GM18909 (cell line): Measurements from ENCODE around the gene TSPAN18.

Experiments used
- ATAC-seq: cut with Tn5 transposase; IDR thresholded peaks from one replicate; pipeline ENCODE4 v1.9.1; 2021; ENCODE audit warnings: mild to moderate bottlenecking; ENCODE audit not compliant: unreplicated experiment, poor library complexity

TSPAN18 gene

GRCh38 chr11:44755556-44756523 lies 29.1 kb downstream of the TSPAN18 start:
- ATAC-seq, result no peak

- no peak for ATAC-seq
These were observed 32.2 kb downstream of the TSPAN18 start for GRCh38 chr11:44758983-44759382.

GRCh38 chr11:44759743-44760476 lies 33.1 kb downstream of the TSPAN18 start:
- ATAC-seq, result no peak

GRCh38 chr11:44760477-44760872 lies 33.7 kb downstream of the TSPAN18 start:
- no peak for ATAC-seq

GRCh38 chr11:44760917-44761550 lies 34.3 kb downstream of the TSPAN18 start:
- ATAC-seq, result no peak

- ATAC-seq, result no peak
These were observed 34.8 kb downstream of the TSPAN18 start for GRCh38 chr11:44761551-44761961.

GRCh38 chr11:44763121-44763820 lies 36.5 kb downstream of the TSPAN18 start:
- ATAC-seq, result no peak

GRCh38 chr11:44764583-44764982 lies 37.8 kb downstream of the TSPAN18 start:
- no peak for ATAC-seq

GRCh38 chr11:44765026-44765595 lies 38.3 kb downstream of the TSPAN18 start:
- ATAC-seq, result no peak

GRCh38 chr11:44765676-44766075 lies 38.9 kb downstream of the TSPAN18 start:
- no peak for ATAC-seq

- no peak for ATAC-seq
These were observed 39.6 kb downstream of the TSPAN18 start for GRCh38 chr11:44766112-44766971.

GRCh38 chr11:44766972-44767278 lies 40.2 kb downstream of the TSPAN18 start:
- no peak for ATAC-seq

- ATAC-seq, result no peak
These were observed 40.7 kb downstream of the TSPAN18 start for GRCh38 chr11:44767421-44767820.

- no peak for ATAC-seq
These were observed 43.6 kb downstream of the TSPAN18 start for GRCh38 chr11:44770401-44770800.

- no peak for ATAC-seq
These were observed 44.5 kb downstream of the TSPAN18 start for GRCh38 chr11:44771252-44771734.

GRCh38 chr11:44771841-44772240 lies 45.1 kb downstream of the TSPAN18 start:
- ATAC-seq, result no peak

- ATAC-seq, result no peak
These were observed 46.7 kb downstream of the TSPAN18 start for GRCh38 chr11:44773351-44773965.

GRCh38 chr11:44774108-44774507 lies 47.3 kb downstream of the TSPAN18 start:
- no peak for ATAC-seq

- ATAC-seq, result no peak
These were observed 48.0 kb downstream of the TSPAN18 start for GRCh38 chr11:44774731-44775130.
